Spleen (tissue), 7 donors: ENCODE data around the gene FUT8.

Experiments used
- POLR2A ChIP-seq, 3 donors: fragments of 450-650 bp; IDR thresholded peaks; one replicate each; pipeline ENCODE4 v1.5.1; 2017; ENCODE audit warnings: antibody characterized with exemption in 3 of 3, mild to moderate bottlenecking in 1 of 3
- POLR2AphosphoS5 ChIP-seq, 3 donors: sonication (generic); formaldehyde crosslinking; IDR thresholded peaks; one replicate each; pipeline ENCODE4 v1.5.1; 2017; ENCODE audit warnings: antibody characterized with exemption in 3 of 3
- TF ChIP-seq, protein P1 (sequence below), 11 experiments: fragments of 200-600 bp in 7 of 11; fragments of 450-650 bp in 4 of 11; sonication (generic) in 4 of 11; IDR thresholded peaks in 8 of 11; conservative IDR thresholded peaks in 3 of 11; 1 replicate in 7 of 11; 2 replicates in 4 of 11; pipeline versions ENCODE4 v1.4.0 to v1.8.0; 2016 to 2021; ENCODE audit warnings: antibody characterized with exemption in 11 of 11, inconsistent platforms in 4 of 11, mild to moderate bottlenecking in 1 of 11
- donor health status: DM: no; HTN: no; CAD: no; lungs with moderate emphysema.
- donor health status: DM: no; HTN: no; CAD: no.
- donor health status: DM: no; HTN: no; CAD: no.

DNA sequence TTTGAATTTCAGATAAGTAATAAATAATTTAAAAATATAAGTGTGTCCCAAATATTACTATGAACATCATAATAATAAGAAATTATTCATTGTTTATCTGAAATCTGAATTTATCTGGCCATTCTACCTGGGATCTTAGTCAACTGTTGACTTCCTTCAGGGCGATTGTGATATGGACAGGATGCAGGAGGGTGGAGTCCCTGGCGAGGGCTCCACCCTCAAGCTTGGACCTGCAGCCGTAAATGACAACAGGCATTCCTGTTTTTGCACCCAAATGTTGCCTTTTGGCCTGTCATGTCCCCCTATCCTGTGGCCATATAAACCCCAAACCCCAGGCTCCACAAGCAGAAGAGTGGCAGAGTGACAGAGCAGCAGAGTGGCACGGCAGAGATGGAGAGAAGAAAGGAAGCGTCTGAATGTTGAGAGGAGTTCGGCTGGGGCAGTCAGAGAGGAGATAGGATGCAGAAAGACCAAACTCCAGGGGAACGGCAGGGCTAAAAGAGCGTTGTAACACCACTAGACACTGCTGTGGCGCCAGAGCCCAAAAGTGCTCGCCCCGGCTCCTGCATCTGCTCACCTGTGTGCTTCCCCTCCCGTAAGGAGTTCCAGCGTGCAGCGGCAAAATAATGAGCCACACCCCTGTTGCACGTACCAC lies 39.4 kb upstream of the FUT8 start:
- TF ChIP-seq, protein P1, sequence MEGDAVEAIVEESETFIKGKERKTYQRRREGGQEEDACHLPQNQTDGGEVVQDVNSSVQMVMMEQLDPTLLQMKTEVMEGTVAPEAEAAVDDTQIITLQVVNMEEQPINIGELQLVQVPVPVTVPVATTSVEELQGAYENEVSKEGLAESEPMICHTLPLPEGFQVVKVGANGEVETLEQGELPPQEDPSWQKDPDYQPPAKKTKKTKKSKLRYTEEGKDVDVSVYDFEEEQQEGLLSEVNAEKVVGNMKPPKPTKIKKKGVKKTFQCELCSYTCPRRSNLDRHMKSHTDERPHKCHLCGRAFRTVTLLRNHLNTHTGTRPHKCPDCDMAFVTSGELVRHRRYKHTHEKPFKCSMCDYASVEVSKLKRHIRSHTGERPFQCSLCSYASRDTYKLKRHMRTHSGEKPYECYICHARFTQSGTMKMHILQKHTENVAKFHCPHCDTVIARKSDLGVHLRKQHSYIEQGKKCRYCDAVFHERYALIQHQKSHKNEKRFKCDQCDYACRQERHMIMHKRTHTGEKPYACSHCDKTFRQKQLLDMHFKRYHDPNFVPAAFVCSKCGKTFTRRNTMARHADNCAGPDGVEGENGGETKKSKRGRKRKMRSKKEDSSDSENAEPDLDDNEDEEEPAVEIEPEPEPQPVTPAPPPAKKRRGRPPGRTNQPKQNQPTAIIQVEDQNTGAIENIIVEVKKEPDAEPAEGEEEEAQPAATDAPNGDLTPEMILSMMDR (IDR thresholded peaks at IDR 0.05 in 8 of 11, conservative IDR thresholded peaks at IDR 0.05 in 3 of 11): no peak
- TF ChIP-seq POLR2A (IDR thresholded peaks at IDR 0.05) (no peak), POLR2AphosphoS5 (IDR thresholded peaks at IDR 0.05) (no peak)
